NCI-H345 treated with DMSO at 0.1 percent for 48 hours (cell line): ENCODE data around the gene TBXAS1.

ENCODE experiments used
- DNase-seq: peaks from one replicate; lab custom pipeline; 2025; ENCODE audit not compliant: unreplicated experiment; lab: John Stamatoyannopoulos, UW

Gene TBXAS1

DNA sequence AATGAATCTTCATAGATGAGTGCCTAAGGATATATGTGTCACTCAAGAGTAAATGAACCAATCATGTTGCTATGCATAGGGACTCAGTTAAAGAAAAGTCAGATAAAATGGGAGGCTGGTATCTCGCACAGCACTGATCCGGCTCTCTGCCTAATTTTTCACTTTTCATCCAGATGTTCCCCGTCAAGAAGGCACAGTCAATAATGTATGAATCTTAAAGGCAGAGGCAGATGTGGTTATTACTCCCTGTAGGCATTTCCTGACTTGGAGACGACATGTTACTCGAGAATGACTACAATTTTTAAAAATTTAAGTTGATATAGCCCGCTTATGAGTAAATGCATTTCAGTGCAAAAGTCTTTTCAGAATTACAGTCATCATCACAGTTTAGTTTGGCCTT is 113.6 kb downstream of the TBXAS1 start:
- DNase-seq, result no peak

DNA sequence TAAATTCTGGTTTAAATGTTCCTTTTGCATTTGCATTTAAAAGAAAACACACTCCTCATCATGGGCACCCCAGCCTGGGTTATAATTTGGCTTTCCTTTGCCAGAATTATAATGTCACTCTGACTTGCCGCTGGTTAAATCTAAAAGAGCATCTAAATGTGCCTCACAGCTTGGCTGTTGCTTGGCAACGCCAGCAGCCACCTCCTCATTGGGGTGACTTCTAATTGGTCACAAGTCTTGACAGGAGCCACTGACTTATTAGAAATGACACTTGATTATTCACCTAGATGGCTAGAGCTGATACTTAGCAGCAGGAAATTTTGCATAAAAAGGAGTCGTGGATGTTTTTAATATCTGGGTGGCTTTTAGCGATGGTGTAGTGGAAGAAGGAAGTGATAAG is 114.3 kb downstream of the TBXAS1 start:
- no peak for DNase-seq

DNA sequence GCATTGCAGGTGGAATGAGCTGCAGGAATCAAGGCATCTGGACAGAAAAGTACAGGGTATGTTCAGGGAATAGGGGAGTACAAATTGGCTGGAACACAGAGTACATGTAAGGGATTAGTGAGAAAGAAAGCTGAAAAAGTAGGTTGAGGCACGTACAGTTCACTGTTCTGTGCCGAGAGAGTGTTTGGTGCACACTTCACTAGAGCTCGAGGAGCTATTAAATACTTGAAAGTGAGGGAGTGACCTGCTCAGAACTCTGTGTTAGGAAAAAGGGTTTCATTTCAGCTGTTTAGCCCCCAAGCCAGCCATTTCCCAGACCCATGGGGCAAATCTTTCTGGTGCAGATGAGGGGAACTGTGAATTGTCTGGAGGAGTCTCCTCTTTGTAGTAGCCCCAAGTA is 115.2 kb downstream of the TBXAS1 start:
- no peak for DNase-seq

DNA sequence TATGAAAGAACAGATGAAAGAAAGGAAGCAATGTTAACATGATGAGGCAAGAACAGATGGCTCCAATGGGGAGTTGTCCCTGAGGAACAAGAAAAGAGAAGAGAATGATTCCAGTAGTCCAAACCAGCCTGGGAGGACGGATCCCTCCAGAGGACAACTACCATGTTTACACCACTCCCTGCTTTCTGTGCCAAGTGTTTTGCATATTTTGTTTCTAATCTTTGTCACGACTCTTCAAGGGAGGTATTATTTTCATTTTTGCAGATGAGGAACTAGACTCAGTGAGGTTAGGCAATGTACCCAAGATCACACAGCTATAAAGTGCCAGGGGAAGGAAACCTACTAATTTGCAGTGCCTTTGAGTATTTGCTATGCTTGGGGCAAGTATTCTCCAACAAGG is 117.5 kb downstream of the TBXAS1 start:
- no peak for DNase-seq

DNA sequence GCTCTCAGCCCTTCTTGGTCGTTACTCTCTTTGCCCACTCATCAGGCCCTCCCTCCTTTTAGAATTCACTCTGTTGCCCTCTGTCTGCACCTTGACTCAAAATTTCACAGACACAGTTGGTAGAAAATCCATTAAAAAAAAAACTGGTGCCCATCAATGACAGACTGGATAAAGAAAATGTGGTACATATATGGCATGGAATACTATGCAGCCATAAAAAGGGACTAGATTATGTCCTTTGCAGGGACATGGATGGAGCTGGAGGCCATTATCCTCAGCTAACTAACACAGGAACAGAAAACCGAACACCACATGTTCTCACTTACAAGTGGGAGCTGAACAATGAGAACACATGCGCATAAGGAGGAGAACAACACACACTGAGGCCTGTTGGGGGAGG is 118.0 kb downstream of the TBXAS1 start:
- DNase-seq, result no peak

- no peak for DNase-seq
Measured at GRCh38 chr7:139948167-139948566, 119.1 kb downstream of the TBXAS1 start.

GRCh38 chr7:139948587-139949335 is 119.7 kb downstream of the TBXAS1 start:
- no peak for DNase-seq

GRCh38 chr7:139949629-139950028 is 120.6 kb downstream of the TBXAS1 start:
- DNase-seq, result no peak

DNA sequence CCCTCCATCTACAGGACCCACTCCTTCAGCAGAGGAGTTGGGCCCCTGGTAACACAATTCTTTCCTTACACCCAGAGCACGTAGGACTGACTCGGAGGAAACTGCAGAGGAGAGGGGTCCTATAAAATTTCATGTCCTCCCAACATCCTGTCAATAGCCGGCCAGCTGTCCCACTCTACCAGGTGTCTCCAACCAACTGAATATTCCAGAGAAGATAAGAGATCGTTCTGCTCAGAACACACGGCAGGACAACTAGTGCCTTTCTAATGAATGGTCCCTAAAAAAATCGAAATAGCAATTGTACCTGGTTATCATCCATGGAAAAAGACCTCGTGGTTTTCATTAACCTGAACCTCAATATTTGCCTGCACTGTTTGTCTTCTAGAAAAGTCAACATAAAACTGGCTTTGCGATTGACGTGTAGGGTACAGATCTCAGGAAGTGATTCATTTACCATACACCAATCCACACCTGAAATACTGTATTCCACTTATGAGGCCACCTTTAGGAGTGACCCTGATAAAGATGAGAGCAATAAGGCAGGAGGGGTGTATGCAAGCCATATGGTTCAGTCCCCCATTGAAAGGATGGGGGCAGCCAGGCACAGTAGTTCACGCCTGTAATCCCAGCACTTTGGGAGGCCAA is 121.9 kb downstream of the TBXAS1 start:
- DNase-seq, result no peak

GRCh38 chr7:139953229-139953628 is 124.2 kb downstream of the TBXAS1 start:
- DNase-seq, result no peak

DNA sequence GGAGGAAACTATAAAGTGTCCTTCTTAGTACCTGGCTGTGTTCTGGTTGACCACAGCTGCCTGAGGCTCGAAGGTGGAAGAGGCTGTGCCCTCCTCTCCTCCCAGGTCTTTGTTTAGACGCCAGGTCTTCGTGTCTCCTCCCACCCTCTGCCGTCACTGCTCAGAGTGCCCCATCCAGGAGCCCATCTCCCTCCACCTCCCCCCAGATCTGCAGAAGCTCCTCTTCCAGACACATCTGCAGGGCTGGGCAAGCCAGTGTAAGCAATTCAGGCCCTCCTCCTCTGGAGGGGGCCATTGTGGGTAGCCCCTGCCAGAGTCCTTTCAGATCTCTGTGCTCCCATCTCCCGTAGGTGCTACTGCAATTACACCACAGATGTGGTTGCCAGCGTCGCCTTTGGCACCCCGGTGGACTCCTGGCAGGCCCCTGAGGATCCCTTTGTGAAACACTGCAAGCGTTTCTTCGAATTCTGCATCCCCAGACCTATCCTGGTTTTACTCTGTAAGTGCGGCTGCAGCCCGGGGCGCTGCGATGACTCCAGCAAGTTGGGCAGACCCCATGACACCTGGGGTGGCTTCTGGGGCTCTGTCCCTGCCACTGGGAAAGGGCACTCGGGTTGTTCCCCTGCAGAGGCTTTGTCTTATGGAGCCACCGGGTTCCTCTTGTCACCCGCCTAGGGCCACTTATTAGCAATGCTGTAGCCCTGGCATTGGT is 126.2 kb downstream of the TBXAS1 start:
- no peak for DNase-seq

DNA sequence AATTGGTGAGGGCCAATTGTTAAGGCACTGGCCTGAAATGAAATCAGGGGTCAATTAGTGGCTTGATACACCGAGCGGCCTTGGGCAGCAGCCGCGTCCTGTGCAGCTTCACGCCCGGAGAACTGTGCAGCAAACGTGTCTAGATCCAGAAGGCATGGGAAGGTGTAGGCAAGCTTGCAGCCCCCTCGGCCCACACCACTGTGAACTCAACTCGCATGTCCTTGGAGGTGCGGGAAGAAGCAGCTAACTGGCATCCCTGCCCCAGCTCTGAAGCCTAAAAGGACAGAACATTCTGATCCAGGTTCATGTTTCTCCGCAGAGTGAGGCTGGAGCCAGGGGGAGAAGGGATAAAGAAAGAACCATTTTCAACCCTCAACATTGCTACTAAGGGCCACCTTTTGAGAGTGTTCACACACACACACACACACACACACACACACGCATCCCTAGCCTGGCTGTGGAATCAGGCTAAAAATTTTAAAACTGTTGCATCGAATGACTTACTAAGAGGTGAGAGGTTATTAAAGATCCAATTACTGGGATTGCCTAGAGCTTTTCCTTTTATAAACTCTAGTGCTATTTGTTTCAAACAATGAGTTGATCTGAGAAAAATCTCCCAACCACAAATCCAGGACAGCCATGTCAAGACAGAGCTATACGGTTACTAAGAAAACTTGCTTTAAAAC is 129.7 kb downstream of the TBXAS1 start:
- no peak for DNase-seq

GRCh38 chr7:139959285-139959628 is 130.2 kb downstream of the TBXAS1 start:
- no peak for DNase-seq

GRCh38 chr7:139959718-139960117 is 130.7 kb downstream of the TBXAS1 start:
- DNase-seq, result no peak

GRCh38 chr7:139960157-139960556 is 131.1 kb downstream of the TBXAS1 start:
- DNase-seq, result no peak

- no peak for DNase-seq
Measured at GRCh38 chr7:139965942-139966628, 137.0 kb downstream of the TBXAS1 start.

DNA sequence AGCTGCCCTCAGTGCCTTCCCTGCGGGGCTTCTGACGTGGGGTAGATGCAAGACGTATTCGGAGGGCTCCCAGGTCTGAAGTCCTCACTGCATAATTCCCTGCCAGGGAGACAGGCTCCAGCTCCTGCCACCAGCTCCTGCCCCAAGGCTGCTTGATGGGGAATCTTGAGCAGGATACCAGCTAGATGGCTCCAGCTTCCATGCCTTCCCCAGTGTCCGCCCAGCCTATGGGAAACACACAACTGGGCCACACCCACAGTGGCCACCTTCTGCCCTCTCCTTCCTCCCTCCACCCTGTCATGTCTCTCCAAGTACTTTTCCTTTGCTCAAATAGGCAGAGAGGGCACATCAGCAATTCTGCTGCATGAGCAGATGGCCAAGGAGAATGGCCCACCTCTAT is 137.9 kb downstream of the TBXAS1 start:
- no peak for DNase-seq

DNA sequence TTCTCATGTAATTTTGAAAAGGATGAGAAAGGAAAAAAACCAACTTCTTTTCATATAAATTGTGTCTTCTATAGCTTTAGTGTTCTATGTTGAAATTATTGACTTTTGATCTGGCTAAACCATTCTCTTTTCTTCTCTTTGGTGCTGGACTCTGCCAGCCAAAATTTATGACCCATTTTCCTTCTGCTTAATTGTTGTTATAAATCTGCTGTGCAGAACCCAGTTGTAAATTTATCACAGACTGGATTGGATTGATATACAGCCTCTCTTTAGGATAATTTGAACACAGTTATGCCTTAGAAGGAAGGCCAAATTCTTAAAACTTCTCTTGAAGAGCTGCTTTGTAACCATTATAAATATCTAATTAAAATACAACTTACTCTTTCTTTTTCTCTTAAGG is 139.9 kb downstream of the TBXAS1 start:
- no peak for DNase-seq

GRCh38 chr7:139972029-139972428 is 143.0 kb downstream of the TBXAS1 start:
- peak; percentile 71 for DNase-seq

- no peak for DNase-seq
Measured at GRCh38 chr7:139973101-139974050, 144.3 kb downstream of the TBXAS1 start.
